ENCODE data around the gene FLT1.

The FLT1 gene

GRCh38 chr13:28471421-28471820 lies 23.5 kb downstream of the FLT1 start:
- H3K27ac ChIP-seq (ENCODE audit: low read length): no peak overlapping the region
- no peak overlapping the region for H3K9ac ChIP-seq (ENCODE audit: low read depth, low read length)
- no peaks in the 10 kb centered on the region for H4K20me1 ChIP-seq (ENCODE audit: insufficient read depth, low read length)
- no peak overlapping the region for H2AFZ ChIP-seq (ENCODE audit: low read depth, low read length)
- no peaks in the 10 kb centered on the region for H3K79me2 ChIP-seq (ENCODE audit: insufficient read depth, low read length)
- no peak overlapping the region for H3K4me2 ChIP-seq (ENCODE audit: insufficient read depth, low read length)
- H3K9me3 ChIP-seq (ENCODE audit: insufficient read depth, low read length, severe bottlenecking): no peaks in the 10 kb centered on the region
- TF ChIP-seq CTCF (IDR thresholded peaks at IDR 0.05; ENCODE audit: borderline replicate concordance, extremely low read depth, low read length, poor library complexity, severe bottlenecking) (no peak), EZH2 (IDR thresholded peaks at IDR 0.05; ENCODE audit: borderline replicate concordance, low read depth, low read length, severe bottlenecking) (no peak)
- DNase-seq: no peak
- no peaks in the 10 kb centered on the region for H3K27me3 ChIP-seq (ENCODE audit: insufficient read depth, low read length, poor library complexity)
- 0 out of 2 replicates have a peak, but pooled peaks cover 2% of the 10 kb centered on the region for H3K4me1 ChIP-seq (ENCODE audit: insufficient read depth, low read length)
- no peak overlapping the region for H3K4me3 ChIP-seq (ENCODE audit: low read depth in 1 of 2, low read length in 2 of 2)
- no peaks in the 10 kb centered on the region for H3K36me3 ChIP-seq (ENCODE audit: insufficient read depth, low read length)
- ATAC-seq (ENCODE audit: insufficient read depth, low read depth): no peak

GRCh38 chr13:28470296-28470695 lies 24.6 kb downstream of the FLT1 start:
- no peaks in the 10 kb centered on the region for H4K20me1 ChIP-seq (ENCODE audit: insufficient read depth, low read length)
- H3K79me2 ChIP-seq (ENCODE audit: insufficient read depth, low read length): no peaks in the 10 kb centered on the region
- DNase-seq: no peak
- 0 out of 2 replicates have a peak, but pooled peaks cover 2% of the 10 kb centered on the region for H3K4me1 ChIP-seq (ENCODE audit: insufficient read depth, low read length)
- no peak for ATAC-seq (ENCODE audit: insufficient read depth, low read depth)
- no peak for TF ChIP-seq EZH2 (IDR thresholded peaks at IDR 0.05; ENCODE audit: borderline replicate concordance, low read depth, low read length, severe bottlenecking)
- TF ChIP-seq CTCF (IDR thresholded peaks at IDR 0.05; ENCODE audit: borderline replicate concordance, extremely low read depth, low read length, poor library complexity, severe bottlenecking): no peak
- no peak overlapping the region for H3K9ac ChIP-seq (ENCODE audit: low read depth, low read length)
- no peak overlapping the region for H3K27ac ChIP-seq (ENCODE audit: low read length)
- no peaks in the 10 kb centered on the region for H3K36me3 ChIP-seq (ENCODE audit: insufficient read depth, low read length)
- no peak overlapping the region for H2AFZ ChIP-seq (ENCODE audit: low read depth, low read length)
- H3K4me3 ChIP-seq (ENCODE audit: low read depth in 1 of 2, low read length in 2 of 2): no peak overlapping the region
- no peak overlapping the region for H3K4me2 ChIP-seq (ENCODE audit: insufficient read depth, low read length)
- H3K9me3 ChIP-seq (ENCODE audit: insufficient read depth, low read length, severe bottlenecking): no peaks in the 10 kb centered on the region
- H3K27me3 ChIP-seq (ENCODE audit: insufficient read depth, low read length, poor library complexity): no peaks in the 10 kb centered on the region

- H3K27ac ChIP-seq (ENCODE audit: low read length): no peak overlapping the region
- ATAC-seq (ENCODE audit: insufficient read depth, low read depth) (no peak), DNase-seq (no peak)
- no peaks in the 10 kb centered on the region for H4K20me1 ChIP-seq (ENCODE audit: insufficient read depth, low read length)
- H3K27me3 ChIP-seq (ENCODE audit: insufficient read depth, low read length, poor library complexity): no peaks in the 10 kb centered on the region
- no peak overlapping the region for H2AFZ ChIP-seq (ENCODE audit: low read depth, low read length)
- no peak overlapping the region for H3K4me2 ChIP-seq (ENCODE audit: insufficient read depth, low read length)
- TF ChIP-seq EZH2 (IDR thresholded peaks at IDR 0.05; ENCODE audit: borderline replicate concordance, low read depth, low read length, severe bottlenecking) (no peak), CTCF (IDR thresholded peaks at IDR 0.05; ENCODE audit: borderline replicate concordance, extremely low read depth, low read length, poor library complexity, severe bottlenecking) (no peak)
- H3K4me1 ChIP-seq (ENCODE audit: insufficient read depth, low read length): 0 out of 2 replicates have a peak, but pooled peaks cover 2% of the 10 kb centered on the region
- no peak overlapping the region for H3K4me3 ChIP-seq (ENCODE audit: low read depth in 1 of 2, low read length in 2 of 2)
- H3K9ac ChIP-seq (ENCODE audit: low read depth, low read length): no peak overlapping the region
- H3K79me2 ChIP-seq (ENCODE audit: insufficient read depth, low read length): no peaks in the 10 kb centered on the region
- H3K9me3 ChIP-seq (ENCODE audit: insufficient read depth, low read length, severe bottlenecking): no peaks in the 10 kb centered on the region
- no peaks in the 10 kb centered on the region for H3K36me3 ChIP-seq (ENCODE audit: insufficient read depth, low read length)
Measured at GRCh38 chr13:28469316-28469715, 25.6 kb downstream of the FLT1 start.

Measured in DND-41 (cell line).